Stimulated activated CD4-positive, alpha-beta T cell treated with anti-CD3 and anti-CD28 coated beads, Interleukin-1b, Interleukin-23, amount 100 ng/mL, for 48 hours (primary cell): ENCODE data around the gene GNE.
"Not testable (repeated sequence)": the region's sequence is repeated elsewhere in the genome, so short reads cannot be mapped to it uniquely, and the experiment has no call there.

Experiments used
- DNase-seq: peaks from one replicate; pipeline ENCODE4 v3.0.0-alpha.2; 2020

The GNE gene

DNA sequence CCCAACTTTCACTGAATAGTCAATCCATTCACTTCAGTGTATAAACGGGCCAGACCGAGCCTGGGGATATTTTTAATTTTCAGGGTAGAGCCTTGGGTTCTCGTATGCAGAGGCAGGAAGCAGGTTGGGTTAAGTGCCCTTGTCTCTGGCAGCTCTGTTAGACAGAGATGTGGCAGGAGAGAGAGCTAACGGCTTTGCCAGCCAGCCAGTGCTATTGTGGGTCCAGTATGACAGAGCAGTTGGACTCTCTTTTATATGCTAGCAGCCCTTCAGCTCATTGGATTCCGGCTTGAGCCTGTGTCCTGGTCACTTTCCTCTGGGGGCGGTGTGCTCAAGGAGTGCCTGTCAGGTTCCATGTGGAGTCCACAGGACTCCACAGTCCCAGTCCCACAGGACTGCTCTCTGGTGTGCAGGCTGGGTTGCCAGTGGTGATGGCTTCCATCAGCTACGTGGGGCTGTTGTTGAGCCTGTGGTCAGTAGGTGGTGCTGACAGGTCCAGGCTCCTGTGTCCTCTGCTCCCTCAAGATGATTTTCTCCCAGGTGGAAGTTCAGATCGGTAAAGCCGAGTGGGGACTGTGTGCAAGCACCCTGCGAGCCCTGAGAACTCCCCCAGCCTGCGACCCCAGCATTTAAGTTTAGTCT is 53.2 kb downstream of the GNE start:
- DNase-seq = no peak

GRCh38 chr9:36194326-36195000 is 63.8 kb downstream of the GNE start:
- DNase-seq = no peak

DNA sequence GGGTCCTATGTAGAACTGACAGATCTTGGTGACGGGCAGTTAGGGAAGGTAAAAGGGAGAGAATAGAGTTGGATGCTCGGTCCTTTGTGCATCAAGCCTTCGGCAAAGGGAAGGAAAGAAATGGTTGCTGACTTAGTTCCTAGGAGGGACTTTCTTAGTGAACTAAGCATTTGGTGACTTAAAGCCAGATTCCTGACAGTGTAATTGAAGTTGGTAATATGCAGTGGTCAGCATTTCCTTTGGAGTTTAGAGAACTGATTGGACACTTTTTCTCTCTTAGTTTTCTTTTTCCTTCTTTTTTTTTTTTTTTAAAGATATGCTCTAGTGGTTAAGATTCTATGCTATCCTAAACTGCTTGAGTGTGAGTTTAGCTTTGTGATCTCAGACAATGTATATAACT is 65.2 kb downstream of the GNE start:
- no peak for DNase-seq

DNA sequence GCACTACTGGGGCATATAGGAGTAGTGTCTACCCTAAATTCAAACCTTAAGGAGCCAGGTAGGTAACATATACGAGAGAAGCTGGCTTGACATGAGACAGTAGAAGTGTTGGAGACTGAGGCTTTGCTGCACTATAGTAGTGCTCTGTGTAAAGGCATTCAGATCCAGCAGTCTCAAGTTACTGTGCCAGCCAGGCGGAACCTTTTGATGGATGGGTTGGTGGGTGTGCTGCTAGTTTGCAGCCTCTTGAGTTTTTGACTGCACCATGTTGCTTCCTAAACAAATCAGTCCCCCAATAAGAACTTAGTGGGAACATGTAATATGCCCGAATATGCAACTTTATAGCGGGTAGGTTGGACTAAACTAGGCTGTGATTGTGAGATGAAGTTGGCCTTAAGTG is 66.1 kb downstream of the GNE start:
- no peak for DNase-seq

GRCh38 chr9:36191686-36192085 is 66.6 kb downstream of the GNE start:
- no peak for DNase-seq

- peak; percentile 38 for DNase-seq
Observed at GRCh38 chr9:36191290-36191645, 67.0 kb downstream of the GNE start.

GRCh38 chr9:36190388-36191289 is 67.6 kb downstream of the GNE start, which contains the start of gene CLTA:
Gene CLTA, plus strand, starts transcription at chr9:36190921. Its CDS starts 136 bp downstream, at chr9:36191057.
- DNase-seq = peak; percentile 97

- no peak for DNase-seq
Observed at GRCh38 chr9:36189976-36190375, 68.3 kb downstream of the GNE start.

- no peak for DNase-seq
Observed at GRCh38 chr9:36188212-36188611, 70.0 kb downstream of the GNE start.

DNA sequence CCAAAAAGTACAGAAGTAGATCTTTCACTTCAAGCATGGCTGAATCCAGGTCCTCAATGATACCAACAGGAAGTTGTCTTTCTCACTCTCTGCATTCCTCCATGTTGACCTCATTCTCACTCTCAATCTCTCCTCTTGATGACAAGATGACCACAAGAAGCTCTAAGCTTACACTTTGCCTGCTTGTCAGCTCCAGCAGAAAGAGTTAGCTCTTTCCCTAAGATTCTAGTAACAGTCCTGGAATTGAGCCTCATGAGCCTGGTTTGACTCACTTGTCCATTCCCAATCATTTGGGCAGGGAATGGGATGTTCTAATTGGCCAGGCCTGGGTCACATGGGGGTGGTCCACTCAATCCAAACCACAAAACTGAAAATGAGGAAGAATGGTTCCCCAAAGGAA is 70.8 kb downstream of the GNE start:
- DNase-seq = no peak

- DNase-seq = not testable (repeated sequence)
Observed at GRCh38 chr9:36180243-36180642, 78.0 kb downstream of the GNE start.

DNA sequence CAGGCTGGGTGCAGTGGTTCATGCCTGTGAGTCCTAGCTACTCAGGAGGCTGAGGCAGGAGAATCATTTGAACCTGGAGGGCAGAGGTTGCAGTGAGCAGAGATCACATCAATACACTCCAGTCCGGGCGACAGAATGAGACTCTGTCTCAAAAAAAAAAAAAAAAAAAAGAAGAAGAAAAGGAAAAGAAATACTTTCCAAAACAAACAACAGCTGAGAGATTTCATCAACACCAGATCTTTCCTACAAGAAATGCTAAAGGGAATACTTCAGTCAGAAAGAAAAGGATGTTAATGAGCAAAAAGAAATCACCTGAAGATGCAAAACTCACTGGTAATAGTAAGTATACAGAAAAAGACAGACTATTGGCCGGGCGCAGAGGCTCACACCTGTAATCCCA is 80.7 kb downstream of the GNE start:
- no peak for DNase-seq

DNA sequence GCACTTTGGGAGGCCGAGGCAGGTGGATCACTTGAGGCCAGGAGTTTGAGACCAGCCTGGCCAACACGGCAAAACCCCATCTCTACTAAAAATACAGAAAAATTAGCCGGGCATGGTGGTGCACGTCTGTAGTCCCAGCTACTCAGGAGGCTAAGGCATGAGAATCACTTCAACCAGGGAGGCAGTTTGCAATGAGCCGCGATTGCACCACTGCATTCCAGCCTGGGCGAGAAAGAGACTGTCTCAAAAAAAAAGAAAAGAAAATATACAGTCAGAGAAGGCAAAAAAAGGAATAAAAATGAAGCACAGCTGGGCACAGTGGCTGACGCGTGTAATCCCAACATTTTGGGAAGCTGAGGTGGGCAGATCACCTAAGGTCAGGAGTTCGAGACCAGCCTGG is 81.8 kb downstream of the GNE start:
- not testable (repeated sequence) for DNase-seq

- DNase-seq = not testable (repeated sequence)
Observed at GRCh38 chr9:36175209-36175608, 83.0 kb downstream of the GNE start.

DNA sequence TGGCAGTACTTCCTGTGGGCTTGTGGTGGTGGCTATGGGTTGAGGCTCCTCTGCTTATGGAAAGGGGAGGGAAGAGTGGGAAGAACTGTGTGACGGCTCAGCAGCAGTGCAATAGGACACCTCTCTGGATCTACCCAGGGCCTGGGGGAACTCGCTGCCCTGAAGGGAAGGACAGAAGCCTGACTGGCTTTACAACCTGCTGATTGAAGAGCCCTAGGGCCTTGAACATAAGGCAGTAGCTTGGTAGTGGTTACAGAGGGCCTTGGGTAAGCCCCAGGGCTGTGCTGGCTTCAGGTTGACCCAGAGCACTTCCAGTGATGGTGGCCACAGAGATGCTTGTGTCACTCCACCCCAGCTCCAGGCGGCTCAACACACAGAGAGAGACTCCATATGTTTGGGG is 83.5 kb downstream of the GNE start:
- DNase-seq = no peak

DNA sequence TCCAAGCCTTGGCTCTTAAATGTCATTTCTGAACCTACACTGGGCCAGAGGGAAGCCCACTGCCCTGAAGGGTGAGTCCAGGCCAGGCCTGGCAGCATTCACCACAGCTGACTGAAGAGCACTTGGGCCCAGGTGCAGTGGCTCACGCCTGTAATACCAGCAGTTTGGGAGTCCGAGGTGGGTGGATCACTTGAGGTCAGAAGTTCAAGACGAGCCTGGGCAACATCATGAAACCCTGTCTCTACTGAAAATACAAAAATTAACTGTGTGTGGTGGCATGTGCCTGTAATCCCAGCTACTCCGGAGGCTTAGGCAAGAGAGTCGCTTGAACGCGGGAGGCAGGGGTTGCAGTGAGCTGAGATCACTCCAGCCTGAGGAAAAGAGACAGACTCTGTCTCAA is 84.0 kb downstream of the GNE start:
- no peak for DNase-seq

DNA sequence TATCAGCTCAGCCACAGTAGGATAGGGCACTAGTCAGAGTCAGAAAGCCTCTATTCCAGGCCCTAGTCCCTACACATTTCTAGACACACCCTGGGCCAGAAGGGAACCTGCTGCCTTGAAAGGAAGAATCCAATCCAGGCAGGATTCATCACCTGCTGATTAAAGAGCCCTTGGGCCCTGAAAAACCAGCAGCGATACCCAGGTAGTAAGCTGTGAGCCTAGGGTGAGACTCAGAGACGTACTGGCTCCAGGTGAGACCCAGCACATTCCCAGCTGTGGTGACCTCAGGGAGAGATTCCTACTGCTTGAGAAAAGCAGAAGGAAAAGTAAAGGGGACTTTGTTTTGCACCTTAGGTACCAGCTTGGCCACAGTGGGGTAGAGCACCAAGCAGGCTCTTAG is 84.4 kb downstream of the GNE start:
- DNase-seq = no peak

- DNase-seq = no peak
Observed at GRCh38 chr9:36170531-36170930, 87.7 kb downstream of the GNE start.

GRCh38 chr9:36169708-36170107 is 88.5 kb downstream of the GNE start:
- no peak for DNase-seq

DNA sequence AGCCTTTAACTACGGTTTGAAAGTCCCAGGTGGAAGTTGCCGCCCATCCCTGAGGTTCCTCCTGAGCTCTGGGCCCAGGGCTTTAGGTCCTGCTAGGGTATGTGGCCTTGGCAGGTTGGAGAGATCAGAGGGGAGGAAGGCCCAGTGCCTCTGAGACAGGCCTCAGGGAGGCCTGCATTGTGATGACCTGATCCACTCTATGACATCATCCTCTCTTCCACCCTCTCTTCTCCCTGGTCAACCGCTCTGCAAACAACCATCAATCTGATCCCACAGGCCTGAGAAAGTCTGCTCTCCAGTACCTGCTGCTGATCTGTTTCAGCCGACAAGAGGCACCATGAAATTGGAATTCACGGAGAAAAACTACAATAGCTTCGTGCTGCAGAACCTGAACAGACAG is 89.1 kb downstream of the GNE start, which contains the start of gene CCIN:
CCIN (plus strand) TSS at position 223 of the 400 bp plus-strand sequence; CDS start at position 338, 115 bp downstream.
- DNase-seq = no peak

DNA sequence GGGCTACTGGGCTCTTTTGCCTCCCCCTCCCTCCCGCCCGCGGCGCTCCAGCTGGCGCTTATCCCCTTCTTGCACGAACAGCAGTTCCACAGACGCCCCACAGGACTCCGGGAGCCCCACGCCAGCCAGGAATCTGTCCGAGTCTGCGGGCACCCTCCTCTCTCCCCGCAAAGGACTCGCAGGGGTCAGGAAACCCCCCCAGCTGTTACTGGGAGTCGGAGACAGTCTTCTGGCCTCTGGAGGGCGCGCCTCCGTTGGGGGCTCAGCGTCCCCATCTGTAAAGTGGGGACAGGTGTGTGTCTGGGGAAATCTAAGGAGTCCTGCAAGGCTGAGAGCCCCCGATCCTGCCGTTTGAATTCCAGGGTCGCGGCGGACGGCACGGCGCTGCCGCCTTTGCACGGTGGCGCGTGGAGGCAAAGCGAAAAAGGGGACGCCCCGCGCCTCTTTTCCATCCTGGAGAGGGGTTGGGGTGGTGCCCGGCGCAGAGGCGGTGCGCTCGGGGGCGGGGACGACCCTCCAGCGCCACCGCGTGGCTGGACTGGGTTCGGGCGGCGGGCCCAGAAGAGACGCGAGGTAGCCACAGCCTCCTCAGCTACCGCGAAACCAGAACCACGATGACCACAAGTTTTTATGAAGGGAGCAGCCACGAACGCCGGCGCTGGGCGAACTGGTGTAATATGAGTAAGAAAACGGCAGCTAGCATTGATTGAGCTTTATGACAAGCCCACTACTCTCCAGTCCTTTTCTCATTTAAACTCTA is 91.9 kb downstream of the GNE start:
- DNase-seq = peak; percentile 82

DNA sequence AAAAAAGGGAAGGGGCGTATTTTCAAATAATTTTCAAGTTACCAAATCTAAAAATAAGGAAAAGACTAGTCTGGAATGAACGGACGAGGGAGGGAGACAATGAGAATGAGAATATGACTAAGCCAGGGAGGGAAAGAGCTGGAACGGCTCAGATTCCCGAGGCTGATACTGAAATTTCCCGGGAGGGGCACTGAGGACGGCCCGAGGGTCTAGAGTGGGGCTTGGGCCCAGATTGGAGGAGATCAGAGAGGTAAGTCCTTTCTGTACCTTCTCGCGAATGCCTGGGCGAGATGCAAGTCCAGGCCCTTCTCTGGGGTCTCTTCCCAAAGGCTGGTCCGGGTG is 92.5 kb downstream of the GNE start:
- DNase-seq = no peak

- no peak for DNase-seq
Observed at GRCh38 chr9:36164989-36165388, 93.3 kb downstream of the GNE start.
